Tibial artery (tissue), 4 donors: ENCODE data around the gene MTTP.

Source experiments
- DNase-seq, 2 donors: peaks; one replicate each; pipeline ENCODE4 v3.0.0-alpha.2; 2019
- H3K27ac ChIP-seq, 2 donors: fragments of 200-600 bp; sonication (generic) in 1 of 2; 1 replicate in 1 of 2; 2 replicates in 1 of 2; pipeline ENCODE4 v1.5.1; 2018 to 2019; ENCODE audit warnings: mild to moderate bottlenecking in 1 of 2
- H3K27me3 ChIP-seq, 2 donors: fragments of 200-600 bp; sonication (generic) in 1 of 2; one replicate each; pipeline versions ENCODE4 v1.5.1 to v1.6.0; 2016 to 2019
- H3K36me3 ChIP-seq, 3 donors: fragments of 200-600 bp; sonication (generic) in 2 of 3; one replicate each; pipeline ENCODE4 v1.5.1; 2016 to 2019; ENCODE audit warnings: mild to moderate bottlenecking in 2 of 3
- H3K4me1 ChIP-seq, 4 donors: fragments of 200-600 bp; sonication (generic) in 2 of 4; 1 replicate in 3 of 4; 2 replicates in 1 of 4; pipeline ENCODE4 v1.5.1; 2016 to 2019
- H3K4me3 ChIP-seq, 2 donors: fragments of 200-600 bp; sonication (generic) in 1 of 2; 1 replicate in 1 of 2; 2 replicates in 1 of 2; pipeline ENCODE4 v1.5.1; 2018 to 2019; ENCODE audit warnings: mild to moderate bottlenecking in 2 of 2
- H3K9me3 ChIP-seq, 3 donors: fragments of 200-600 bp; sonication (generic) in 1 of 3; one replicate each; pipeline ENCODE4 v1.5.1; 2016 to 2019
- CTCF ChIP-seq, 2 experiments: fragments of 200-600 bp in 1 of 2; fragments of 450-650 bp in 1 of 2; IDR thresholded peaks; one replicate each; pipeline ENCODE4 v1.5.1; 2017 to 2019; ENCODE audit warnings: antibody characterized with exemption in 2 of 2, mild to moderate bottlenecking in 1 of 2, moderate library complexity in 1 of 2
- intact Hi-C: fragments of 100-400 bp; cut with DNase I; formaldehyde crosslinking; loops from one replicate; pipeline ENCODE4 v1.15.0; 2023; ENCODE audit warnings: low total_unique reads

Gene MTTP

GRCh38 chr4:99630857-99631360 lies 56.3 kb downstream of the MTTP start:
- TF ChIP-seq CTCF (IDR thresholded peaks at IDR 0.05), result no peak

GRCh38 chr4:99633772-99634171 lies 59.1 kb downstream of the MTTP start:
- Histone ChIP-seq H3K9me3 (no peaks in the 10 kb centered on the region), H3K36me3 (no peaks in the 10 kb centered on the region), H3K4me3 (no peak overlapping the region), H3K4me1 (no peaks in the 10 kb centered on the region), H3K27me3 (no peaks in the 10 kb centered on the region), H3K27ac (no peak overlapping the region)
- intact Hi-C loops, result no loop called here
- no peak for DNase-seq
- no peak for TF ChIP-seq CTCF (IDR thresholded peaks at IDR 0.05)

More at GRCh38 chr4:99630857-99631360, 56.3 kb downstream of the MTTP start:
- no peak for DNase-seq
- Histone ChIP-seq H3K4me3 (no peak overlapping the region), H3K27ac (no peak overlapping the region), H3K27me3 (no peaks in the 10 kb centered on the region), H3K36me3 (no peaks in the 10 kb centered on the region), H3K4me1 (no peaks in the 10 kb centered on the region), H3K9me3 (no peaks in the 10 kb centered on the region)
- intact Hi-C loops, result no loop called here

- intact Hi-C loops, result no loop called here
- Histone ChIP-seq H3K9me3 (no peaks in the 10 kb centered on the region), H3K4me3 (no peak overlapping the region), H3K4me1 (no peaks in the 10 kb centered on the region), H3K27ac (no peak overlapping the region), H3K27me3 (no peaks in the 10 kb centered on the region), H3K36me3 (no peaks in the 10 kb centered on the region)
- no peak for TF ChIP-seq CTCF (IDR thresholded peaks at IDR 0.05)
- DNase-seq, result no peak
Observed at GRCh38 chr4:99634742-99635360, 60.2 kb downstream of the MTTP start.

- DNase-seq, result no peak
- TF ChIP-seq CTCF (IDR thresholded peaks at IDR 0.05), result no peak
- Histone ChIP-seq H3K4me1 (no peaks in the 10 kb centered on the region), H3K27me3 (no peaks in the 10 kb centered on the region), H3K9me3 (no peaks in the 10 kb centered on the region), H3K36me3 (no peaks in the 10 kb centered on the region), H3K27ac (no peak overlapping the region), H3K4me3 (no peak overlapping the region)
- intact Hi-C loops, result no loop called here
Observed at GRCh38 chr4:99635601-99636000, 61.0 kb downstream of the MTTP start.

- Histone ChIP-seq H3K36me3 (no peaks in the 10 kb centered on the region), H3K4me3 (no peak overlapping the region), H3K27ac (no peak overlapping the region), H3K4me1 (no peaks in the 10 kb centered on the region), H3K9me3 (no peaks in the 10 kb centered on the region), H3K27me3 (no peaks in the 10 kb centered on the region)
- intact Hi-C loops, result no loop called here
- no peak for TF ChIP-seq CTCF (IDR thresholded peaks at IDR 0.05)
- DNase-seq, result no peak
Observed at GRCh38 chr4:99636422-99636821, 61.8 kb downstream of the MTTP start.
